GM18858 (cell line): ENCODE results near the gene UBAP1.
"Not testable (repeated sequence)": the region's sequence is repeated elsewhere in the genome, so short reads cannot be mapped to it uniquely, and the experiment has no call there.

Experiments used
- ATAC-seq: cut with Tn5 transposase; IDR thresholded peaks from one replicate; pipeline ENCODE4 v1.9.1; 2021; ENCODE audit not compliant: unreplicated experiment

UBAP1 gene

GRCh38 chr9:34220218-34220617 lies 41.4 kb downstream of the UBAP1 start:
- no peak for ATAC-seq

GRCh38 chr9:34224349-34224748 lies 45.5 kb downstream of the UBAP1 start:
- no peak for ATAC-seq

GRCh38 chr9:34226144-34226760 lies 47.4 kb downstream of the UBAP1 start:
- ATAC-seq: not testable (repeated sequence)

- no peak for ATAC-seq
These were observed 48.6 kb downstream of the UBAP1 start for GRCh38 chr9:34227445-34227844.

GRCh38 chr9:34230556-34230955 lies 51.7 kb downstream of the UBAP1 start:
- no peak for ATAC-seq

- ATAC-seq: no peak
These were observed 53.4 kb downstream of the UBAP1 start for GRCh38 chr9:34232201-34232600.

- no peak for ATAC-seq
These were observed 54.8 kb downstream of the UBAP1 start for GRCh38 chr9:34233672-34234071.

GRCh38 chr9:34237836-34238235 lies 59.0 kb downstream of the UBAP1 start:
- ATAC-seq: no peak

GRCh38 chr9:34240006-34240405 lies 61.2 kb downstream of the UBAP1 start:
- no peak for ATAC-seq

GRCh38 chr9:34242830-34243229 lies 64.0 kb downstream of the UBAP1 start:
- ATAC-seq: no peak

- ATAC-seq: not testable (repeated sequence)
These were observed 66.4 kb downstream of the UBAP1 start for GRCh38 chr9:34245212-34245611.

- ATAC-seq: no peak
These were observed 67.6 kb downstream of the UBAP1 start for GRCh38 chr9:34246453-34246852.

- ATAC-seq: not testable (repeated sequence)
These were observed 68.9 kb downstream of the UBAP1 start for GRCh38 chr9:34247782-34248181.

- ATAC-seq: no peak
These were observed 70.4 kb downstream of the UBAP1 start for GRCh38 chr9:34249274-34249673.

GRCh38 chr9:34250721-34251120 lies 71.9 kb downstream of the UBAP1 start:
- ATAC-seq: no peak

GRCh38 chr9:34252016-34252415 lies 73.2 kb downstream of the UBAP1 start:
- ATAC-seq: no peak

GRCh38 chr9:34252670-34253459 lies 74.0 kb downstream of the UBAP1 start:
- no peak for ATAC-seq

- no peak for ATAC-seq
These were observed 74.6 kb downstream of the UBAP1 start for GRCh38 chr9:34253460-34253837.

GRCh38 chr9:34254141-34254913 lies 75.5 kb downstream of the UBAP1 start:
- no peak for ATAC-seq

- ATAC-seq: no peak
These were observed 76.4 kb downstream of the UBAP1 start for GRCh38 chr9:34254966-34255825.

GRCh38 chr9:34256104-34256503 lies 77.3 kb downstream of the UBAP1 start:
- no peak for ATAC-seq
